Stimulated activated naive B cell treated with anti-CD40 and anti-IgM and Interleukin-4, amounts not matched to agents 10 μg/mL and 1 μg/mL and 100 μg/mL, for 72 hours (primary cell): ENCODE data around the gene EGFR.

ENCODE experiments used
- ATAC-seq, 2 donors: fragments of 150-1000 bp; cut with Tn5 transposase; replicated peaks; 2 replicates each; pipeline ENCODE4 v1.10.0; 2021; ENCODE audit warnings: moderate library complexity in 1 of 2
- DNase-seq: peaks from one replicate; pipeline ENCODE4 v3.0.0; 2021
- H3K27ac Mint-ChIP-seq: one replicate; pipeline ENCODE4 v1.8.0; 2022; ENCODE audit warnings: mild to moderate bottlenecking, mixed read lengths
- H3K27me3 Mint-ChIP-seq, 2 donors: one replicate each; pipeline ENCODE4 v1.8.0; 2022; ENCODE audit warnings: mixed read lengths in 2 of 2
- H3K36me3 Mint-ChIP-seq, 2 donors: one replicate each; pipeline ENCODE4 v1.8.0; 2022; ENCODE audit warnings: mixed read lengths in 2 of 2, mild to moderate bottlenecking in 1 of 2
- H3K4me1 Mint-ChIP-seq, 2 donors: one replicate each; pipeline ENCODE4 v1.8.0; 2022; ENCODE audit warnings: mixed read lengths in 2 of 2, mild to moderate bottlenecking in 1 of 2
- H3K4me3 Mint-ChIP-seq, 2 donors: one replicate each; pipeline ENCODE4 v1.8.0; 2022; ENCODE audit warnings: mild to moderate bottlenecking in 2 of 2, mixed read lengths in 2 of 2, moderate library complexity in 1 of 2
- H3K9me3 Mint-ChIP-seq, 2 donors: one replicate each; pipeline ENCODE4 v1.8.0; 2022; ENCODE audit warnings: mixed read lengths in 2 of 2, mild to moderate bottlenecking in 1 of 2

EGFR gene

DNA sequence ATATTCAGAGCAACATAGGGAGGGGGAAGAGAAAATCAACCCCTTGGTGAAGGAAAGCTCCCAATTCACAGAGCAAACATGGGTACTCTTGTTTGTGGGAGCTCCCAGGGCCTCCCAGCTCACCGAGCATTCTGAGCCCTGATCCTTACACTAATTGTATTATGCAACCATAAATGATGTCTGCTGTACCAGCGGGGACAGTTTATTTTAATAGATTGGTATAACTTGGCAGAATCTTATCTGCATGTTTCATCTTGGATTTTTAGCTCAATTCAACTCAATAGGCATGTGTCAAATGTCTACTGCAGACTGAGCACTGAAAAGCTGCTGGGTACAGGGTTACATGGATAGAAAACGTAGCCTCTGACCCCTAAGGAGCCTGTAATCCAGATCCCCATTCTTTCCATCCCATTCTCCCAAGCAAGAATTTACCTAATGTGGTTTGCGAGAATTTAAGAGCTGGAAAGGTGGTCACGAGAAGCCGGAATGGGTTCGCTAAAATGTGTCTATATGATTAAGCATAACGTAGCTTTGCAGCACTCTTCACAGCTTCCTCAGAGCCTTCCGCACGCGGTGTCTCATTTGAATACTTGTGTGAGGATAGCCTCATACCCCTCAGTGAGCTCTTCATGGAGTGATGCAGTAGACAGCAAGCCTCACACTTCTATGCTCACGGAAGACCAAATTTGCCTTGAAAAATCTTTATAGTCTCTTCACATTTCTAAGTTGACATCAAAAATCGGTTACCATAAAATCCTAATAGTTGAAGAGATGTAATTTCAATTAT lies 18.3 kb downstream of the EGFR start:
- peaks cover 0 to 13% of the 10 kb centered on the region in 2 donors for H3K27me3 Mint-ChIP-seq
- DNase-seq (no peak), ATAC-seq (no peak)
- no peak overlapping the region for H3K27ac Mint-ChIP-seq
- H3K36me3 Mint-ChIP-seq: no peaks in the 10 kb centered on the region
- H3K4me1 Mint-ChIP-seq: no peaks in the 10 kb centered on the region
- H3K9me3 Mint-ChIP-seq: no peaks in the 10 kb centered on the region
- no peak overlapping the region for H3K4me3 Mint-ChIP-seq

DNA sequence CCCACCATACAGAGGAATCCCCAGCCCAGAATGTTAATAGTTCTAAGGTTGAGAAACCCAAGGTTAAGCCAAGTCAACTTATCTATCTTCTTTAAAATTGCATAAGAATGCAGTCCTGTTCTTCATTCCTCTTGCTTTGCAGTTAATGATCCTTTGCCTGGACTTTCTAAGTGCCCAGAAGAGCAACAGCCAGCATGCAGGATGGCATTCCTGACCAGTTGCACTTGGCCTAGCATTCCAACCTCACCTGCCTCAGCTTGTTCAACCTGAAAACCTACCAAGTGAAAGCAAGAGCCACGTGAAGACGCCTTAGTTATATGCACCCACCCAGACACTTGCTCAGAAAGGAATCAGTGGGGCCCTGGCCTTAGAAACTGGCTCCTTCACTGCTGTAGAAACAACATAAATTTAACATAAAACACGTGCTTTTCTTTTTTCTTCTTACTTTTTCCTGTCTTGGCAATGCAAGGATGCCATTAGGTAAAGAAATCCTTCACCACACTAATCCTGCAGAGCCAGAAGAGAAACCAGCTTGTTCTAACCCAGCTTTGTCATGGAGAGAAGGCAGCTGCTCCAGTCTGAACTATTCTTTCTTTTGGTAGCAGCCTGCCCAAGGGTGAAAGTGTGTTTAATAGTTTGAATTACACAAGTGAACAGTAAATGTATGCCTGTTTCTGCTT lies 25.0 kb downstream of the EGFR start:
- Mint-ChIP-seq H3K36me3 (no peaks in the 10 kb centered on the region), H3K27ac (no peak overlapping the region), H3K4me3 (no peak overlapping the region), H3K9me3 (no peaks in the 10 kb centered on the region), H3K27me3 (peaks cover 0 to 4% of the 10 kb centered on the region in 2 donors), H3K4me1 (no peaks in the 10 kb centered on the region)
- ATAC-seq: no peak
- no peak for DNase-seq

DNA sequence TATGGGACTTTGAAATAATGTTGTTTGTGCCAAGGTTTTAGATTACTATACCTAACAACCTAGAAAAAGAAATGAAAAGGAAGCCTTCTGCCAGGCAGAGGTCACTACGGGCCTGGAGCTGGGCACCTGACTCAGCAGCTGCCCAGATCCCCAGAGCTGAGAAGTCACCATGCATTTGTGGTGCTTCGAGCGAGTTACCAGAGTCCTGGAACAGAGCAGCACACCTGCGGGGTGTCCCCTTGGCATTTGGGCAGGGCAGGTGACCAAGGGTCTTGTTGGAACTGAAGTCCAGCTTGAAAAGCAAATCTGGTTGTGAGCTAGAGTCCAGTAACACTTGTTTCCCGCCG lies 25.5 kb downstream of the EGFR start:
- ATAC-seq (no peak), DNase-seq (no peak)
- H3K36me3 Mint-ChIP-seq: no peaks in the 10 kb centered on the region
- no peaks in the 10 kb centered on the region for H3K9me3 Mint-ChIP-seq
- H3K4me3 Mint-ChIP-seq: no peak overlapping the region
- H3K27ac Mint-ChIP-seq: no peak overlapping the region
- no peaks in the 10 kb centered on the region for H3K4me1 Mint-ChIP-seq
- no peaks in the 10 kb centered on the region for H3K27me3 Mint-ChIP-seq

DNA sequence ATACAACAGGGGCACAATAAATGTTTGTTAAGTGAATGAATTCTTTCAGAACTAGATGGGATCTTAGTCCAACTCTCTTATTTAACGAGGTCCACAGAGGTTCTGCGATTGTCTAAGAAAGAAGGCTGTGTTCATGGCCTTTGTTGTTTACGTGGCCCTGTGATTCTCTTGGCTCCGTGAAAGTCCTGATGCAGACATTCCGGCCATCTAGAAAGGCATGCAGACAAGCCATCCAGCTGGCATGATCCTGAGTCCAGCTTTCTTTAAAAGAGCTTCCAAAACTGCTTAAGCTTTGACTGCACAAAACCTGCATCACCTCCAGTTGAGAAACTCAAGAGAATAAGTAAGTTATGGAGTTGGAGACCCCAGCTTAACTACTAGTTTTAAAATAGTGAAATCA lies 26.0 kb downstream of the EGFR start:
- ATAC-seq: no peak
- Mint-ChIP-seq H3K27ac (no peak overlapping the region), H3K4me3 (no peak overlapping the region), H3K9me3 (no peaks in the 10 kb centered on the region), H3K36me3 (no peaks in the 10 kb centered on the region), H3K27me3 (no peaks in the 10 kb centered on the region), H3K4me1 (no peaks in the 10 kb centered on the region)
- no peak for DNase-seq

DNA sequence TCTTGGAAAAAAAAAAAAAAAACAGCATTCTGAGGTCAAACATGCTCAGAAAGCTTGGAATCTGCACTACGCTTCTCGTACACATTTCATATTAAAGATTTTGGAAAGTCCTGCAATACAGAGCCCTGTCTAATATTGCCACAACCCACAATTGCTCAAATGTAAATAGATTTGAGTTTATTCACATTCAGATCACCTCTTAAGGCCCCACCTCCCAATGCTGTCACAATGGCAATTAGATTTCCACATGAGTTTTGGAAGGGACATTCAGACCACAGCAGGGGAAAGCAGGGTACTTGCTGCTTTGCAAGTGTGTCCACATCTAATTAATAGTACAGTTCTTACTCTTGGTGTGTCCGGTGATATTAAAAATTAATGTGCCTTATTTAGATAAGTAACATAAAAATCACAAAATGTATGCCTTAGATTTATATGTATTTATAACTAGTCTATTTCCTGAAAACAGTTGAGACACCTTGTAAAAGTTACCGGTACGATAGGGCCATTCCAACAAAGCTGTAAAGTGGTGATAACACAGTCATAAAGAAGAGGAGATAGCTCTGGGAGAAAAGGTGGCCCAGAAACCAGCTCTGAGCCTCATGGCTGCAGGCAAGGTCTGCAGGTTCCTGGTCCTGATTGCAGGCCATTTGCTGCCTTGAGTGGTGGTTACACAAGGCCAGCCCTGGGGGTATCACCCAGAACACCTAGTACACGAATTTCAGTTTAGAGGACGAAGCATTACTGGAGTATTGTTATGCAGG lies 27.9 kb downstream of the EGFR start:
- Mint-ChIP-seq H3K4me3 (no peak overlapping the region), H3K36me3 (no peaks in the 10 kb centered on the region), H3K27me3 (no peaks in the 10 kb centered on the region), H3K4me1 (no peaks in the 10 kb centered on the region), H3K9me3 (no peaks in the 10 kb centered on the region), H3K27ac (no peak overlapping the region)
- no peak for ATAC-seq
- no peak for DNase-seq

DNA sequence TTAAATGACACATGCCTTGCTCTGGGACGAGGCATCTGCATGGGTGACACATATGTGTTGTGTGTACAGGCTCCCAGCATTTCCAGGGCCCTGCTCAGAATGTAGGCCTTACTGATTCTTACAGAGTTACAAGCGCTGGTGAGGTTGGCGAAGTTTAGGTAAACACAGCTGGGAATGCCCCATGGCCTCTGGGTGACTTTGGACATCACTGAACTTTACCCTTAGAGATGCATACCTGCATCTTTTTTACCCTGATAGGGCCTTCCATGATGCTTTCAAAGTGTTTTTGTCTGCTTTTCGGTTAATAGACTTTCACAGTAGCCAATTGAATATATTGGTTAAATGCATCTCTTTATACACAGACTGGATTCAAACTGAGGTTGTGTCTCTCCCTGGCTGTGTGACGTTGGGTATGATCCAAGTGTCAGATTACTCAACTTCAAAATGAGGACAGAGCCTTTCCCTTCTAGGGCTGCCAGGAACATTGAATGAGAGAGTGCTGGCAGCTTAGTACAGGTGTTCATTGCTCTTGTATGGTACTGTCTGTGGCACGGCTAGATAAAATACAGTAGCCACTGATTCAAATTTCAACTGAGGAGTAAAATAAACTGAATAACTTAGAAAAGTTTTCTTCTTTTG lies 29.5 kb downstream of the EGFR start:
- no peaks in the 10 kb centered on the region for H3K27me3 Mint-ChIP-seq
- no peak overlapping the region for H3K27ac Mint-ChIP-seq
- DNase-seq: no peak
- no peaks in the 10 kb centered on the region for H3K36me3 Mint-ChIP-seq
- no peaks in the 10 kb centered on the region for H3K9me3 Mint-ChIP-seq
- H3K4me1 Mint-ChIP-seq: no peaks in the 10 kb centered on the region
- no peak overlapping the region for H3K4me3 Mint-ChIP-seq
- no peak for ATAC-seq

DNA sequence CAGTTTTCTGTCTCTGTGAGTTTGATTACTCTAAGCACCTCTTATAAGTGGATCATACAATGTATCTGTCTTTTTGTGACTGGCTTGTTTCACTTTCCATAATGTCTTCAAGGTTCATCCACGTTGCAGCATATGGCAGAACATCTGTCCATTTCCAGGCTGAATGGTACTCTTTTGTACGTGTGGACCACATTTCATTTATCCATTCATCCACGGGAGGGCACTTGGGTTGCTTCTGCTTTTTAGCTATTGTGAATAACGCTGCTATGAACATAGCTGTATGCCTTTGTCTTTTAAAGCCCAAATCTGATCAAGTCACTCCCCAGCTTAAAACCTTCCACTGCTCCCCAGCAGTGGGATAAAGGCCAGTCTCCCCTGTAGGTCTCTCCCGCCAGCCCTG lies 31.5 kb downstream of the EGFR start:
- Mint-ChIP-seq H3K27me3 (peaks cover 5 to 6% of the 10 kb centered on the region in 2 donors), H3K4me1 (no peaks in the 10 kb centered on the region), H3K27ac (no peak overlapping the region), H3K9me3 (peaks cover 0 to 3% of the 10 kb centered on the region in 2 donors), H3K36me3 (no peaks in the 10 kb centered on the region), H3K4me3 (no peak overlapping the region)
- ATAC-seq (no peak), DNase-seq (no peak)

DNA sequence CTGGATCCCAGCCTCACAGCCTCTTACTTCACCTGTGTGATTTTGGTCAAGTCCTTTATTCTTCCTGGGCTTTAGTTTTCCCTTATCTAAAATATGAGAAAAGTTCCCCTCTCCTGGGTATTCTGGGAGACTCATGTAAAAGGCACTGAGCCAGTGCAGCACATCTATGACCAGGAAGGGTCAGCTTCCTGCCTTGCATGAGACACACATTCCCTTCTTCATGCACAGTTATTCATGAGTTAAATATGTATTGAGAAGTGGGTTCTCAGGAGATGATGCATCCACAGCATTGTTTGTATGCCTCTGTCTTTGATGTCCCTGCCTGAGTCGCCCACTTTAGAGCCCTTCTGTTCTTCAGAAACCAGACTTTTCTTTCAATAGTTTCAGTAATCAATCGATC lies 33.3 kb downstream of the EGFR start:
- no peak for ATAC-seq
- Mint-ChIP-seq H3K4me3 (no peak overlapping the region), H3K27ac (no peak overlapping the region), H3K36me3 (no peaks in the 10 kb centered on the region), H3K27me3 (peaks cover 6 to 15% of the 10 kb centered on the region in 2 donors), H3K9me3 (peaks cover 0 to 5% of the 10 kb centered on the region in 2 donors), H3K4me1 (no peaks in the 10 kb centered on the region)
- DNase-seq: no peak

DNA sequence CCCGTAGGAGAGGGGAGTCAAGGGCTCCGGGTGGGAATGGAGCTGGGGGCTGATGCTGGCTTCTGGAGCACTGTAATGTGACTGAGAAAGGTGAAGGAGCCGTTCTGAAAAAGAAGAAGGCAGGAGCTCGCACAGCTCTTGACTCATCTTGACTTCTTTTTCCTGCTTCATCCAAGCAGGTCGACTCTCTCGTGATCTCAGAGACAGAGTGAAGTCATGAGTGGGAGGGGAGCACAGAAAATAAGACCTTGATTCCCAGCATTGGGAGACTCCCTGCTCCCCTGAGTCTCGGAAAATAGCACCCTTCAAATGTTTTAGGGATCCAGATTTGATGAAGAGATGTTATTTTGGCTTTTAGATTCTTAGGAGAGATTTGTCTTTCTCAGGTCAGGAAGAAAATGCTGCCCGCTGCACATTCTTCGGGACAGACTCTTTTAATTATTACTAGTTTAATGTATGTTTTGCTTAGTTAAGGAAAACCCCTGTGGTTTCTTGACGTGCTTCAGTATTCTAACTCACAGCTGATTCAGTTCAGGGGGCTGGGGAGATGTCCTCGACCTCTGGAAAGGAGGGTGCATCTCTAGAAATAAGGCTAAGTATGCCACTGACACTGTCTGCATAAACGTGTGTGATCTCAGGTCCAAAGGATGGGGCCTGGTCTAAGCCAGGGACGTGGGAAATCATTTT lies 34.1 kb downstream of the EGFR start:
- no peak overlapping the region for H3K27ac Mint-ChIP-seq
- DNase-seq (no peak), ATAC-seq (no peak)
- no peaks in the 10 kb centered on the region for H3K4me1 Mint-ChIP-seq
- peaks cover 0 to 5% of the 10 kb centered on the region in 2 donors for H3K9me3 Mint-ChIP-seq
- no peaks in the 10 kb centered on the region for H3K36me3 Mint-ChIP-seq
- H3K27me3 Mint-ChIP-seq: peaks cover 6 to 15% of the 10 kb centered on the region in 2 donors
- no peak overlapping the region for H3K4me3 Mint-ChIP-seq

DNA sequence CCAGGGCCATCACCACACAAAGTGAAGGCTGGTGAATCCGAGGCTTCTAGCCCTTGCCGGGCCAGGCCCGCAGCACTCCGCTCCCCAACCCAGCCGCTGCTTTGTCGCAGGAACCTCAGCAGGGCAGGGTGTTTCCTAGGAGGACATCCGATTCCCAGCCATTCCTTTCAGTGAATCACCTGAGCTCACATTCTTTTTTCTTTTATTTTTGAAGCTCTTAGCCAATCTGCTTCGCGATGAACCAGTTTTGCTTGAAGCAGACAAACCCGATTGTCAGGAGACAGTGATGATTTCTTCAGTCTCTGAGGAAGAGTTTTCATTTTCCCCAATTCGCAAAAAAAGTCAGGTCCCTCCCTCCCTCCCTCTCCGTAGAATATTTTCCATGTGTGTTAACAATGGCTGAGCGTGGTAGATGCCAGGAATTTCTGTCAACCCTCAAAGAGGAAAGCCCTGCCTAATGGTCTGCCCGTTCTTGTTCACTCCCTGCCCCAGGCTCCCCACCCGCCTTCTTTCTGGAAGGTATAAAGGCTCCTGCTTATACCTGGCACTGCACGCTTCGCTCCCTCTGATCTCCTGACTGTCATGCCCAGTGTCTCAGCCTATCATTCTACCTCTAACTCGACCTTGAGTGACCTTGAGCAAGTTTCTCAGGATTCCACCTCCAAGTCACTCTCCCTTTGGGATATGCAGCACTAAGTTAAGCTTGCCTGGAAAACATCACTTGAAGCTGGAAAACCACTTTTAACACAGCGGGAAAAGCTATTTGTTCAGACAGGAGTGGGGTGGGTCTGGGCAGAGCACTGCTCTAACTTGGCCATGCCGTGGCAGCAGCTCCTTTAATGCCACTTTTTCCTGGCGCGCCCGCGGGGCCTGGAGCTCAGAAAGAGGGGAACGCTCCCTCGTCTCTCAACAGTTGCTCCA lies 35.1 kb downstream of the EGFR start:
- Mint-ChIP-seq H3K36me3 (no peaks in the 10 kb centered on the region), H3K27ac (no peak overlapping the region), H3K9me3 (peaks cover 0 to 5% of the 10 kb centered on the region in 2 donors), H3K4me3 (no peak overlapping the region), H3K4me1 (no peaks in the 10 kb centered on the region), H3K27me3 (peaks cover 6 to 15% of the 10 kb centered on the region in 2 donors)
- no peak for ATAC-seq
- DNase-seq: no peak

DNA sequence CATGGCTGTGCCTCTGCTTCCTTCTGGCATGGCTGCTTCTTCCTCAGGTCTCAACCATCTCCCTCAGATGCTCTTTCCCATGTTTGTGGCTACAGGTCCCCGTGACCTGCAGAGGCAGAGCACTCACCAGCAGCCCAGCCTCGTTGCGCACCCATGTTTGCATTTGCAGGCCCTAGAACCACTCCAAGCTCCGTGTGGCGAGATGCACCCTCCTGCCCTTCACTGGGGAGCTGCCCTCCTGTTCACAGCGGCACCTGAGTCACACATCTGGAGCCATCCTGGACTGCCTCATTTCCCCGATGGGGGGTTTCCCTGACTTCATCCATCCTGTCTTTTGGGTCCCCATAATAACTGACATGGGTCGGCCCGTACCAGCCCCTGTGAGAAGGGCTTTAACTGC lies 35.9 kb downstream of the EGFR start:
- Mint-ChIP-seq H3K4me3 (no peak overlapping the region), H3K27me3 (peaks cover 6 to 15% of the 10 kb centered on the region in 2 donors), H3K9me3 (peaks cover 0 to 5% of the 10 kb centered on the region in 2 donors), H3K4me1 (no peaks in the 10 kb centered on the region), H3K36me3 (no peaks in the 10 kb centered on the region), H3K27ac (no peak overlapping the region)
- DNase-seq (no peak), ATAC-seq (peak in 1 of 2 donors; percentile 31)

DNA sequence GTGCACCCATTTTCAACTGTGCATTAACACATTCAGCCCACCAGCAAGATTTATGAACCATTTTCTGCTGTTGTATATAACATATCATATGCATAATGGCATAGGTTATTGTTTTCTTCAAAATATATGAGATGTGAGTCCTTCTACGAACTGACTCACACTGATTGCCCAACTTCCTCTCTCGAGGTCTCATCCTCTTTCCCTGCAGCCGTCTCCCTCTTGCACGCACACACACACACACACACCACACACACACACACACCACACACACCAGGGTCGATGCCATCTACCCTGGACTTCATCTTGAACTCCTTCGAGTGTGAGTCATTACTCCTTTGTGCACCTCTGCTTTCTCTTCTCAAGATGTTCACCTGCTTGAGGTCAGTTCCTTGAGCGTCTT lies 36.7 kb downstream of the EGFR start:
- Mint-ChIP-seq H3K27ac (no peak overlapping the region), H3K4me3 (no peak overlapping the region), H3K4me1 (no peaks in the 10 kb centered on the region), H3K9me3 (peaks cover 0 to 5% of the 10 kb centered on the region in 2 donors), H3K27me3 (peaks cover 8 to 15% of the 10 kb centered on the region in 2 donors), H3K36me3 (no peaks in the 10 kb centered on the region)
- ATAC-seq: no peak
- DNase-seq: no peak

DNA sequence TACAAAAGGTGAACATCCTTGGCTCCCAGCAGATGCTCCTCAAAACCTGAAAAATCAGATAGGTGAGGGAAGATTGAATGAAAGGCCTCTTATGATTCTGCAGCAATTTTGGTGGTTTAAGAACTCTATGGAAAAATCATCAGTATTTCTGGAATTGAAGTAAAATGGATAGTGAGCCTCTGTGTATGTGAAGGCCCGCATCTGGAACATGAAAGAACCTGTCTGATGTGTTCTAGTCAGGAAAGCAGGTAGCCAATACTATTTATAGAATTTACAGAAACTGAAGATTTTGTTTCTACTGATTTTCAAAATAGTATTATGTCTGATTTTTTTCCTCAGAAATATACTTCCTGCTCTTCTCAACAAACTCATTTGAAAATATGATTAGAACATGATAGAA lies 37.3 kb downstream of the EGFR start:
- no peak overlapping the region for H3K27ac Mint-ChIP-seq
- ATAC-seq (no peak), DNase-seq (no peak)
- no peak overlapping the region for H3K4me3 Mint-ChIP-seq
- H3K27me3 Mint-ChIP-seq: peaks cover 12 to 15% of the 10 kb centered on the region in 2 donors
- H3K9me3 Mint-ChIP-seq: peaks cover 0 to 5% of the 10 kb centered on the region in 2 donors
- H3K36me3 Mint-ChIP-seq: no peaks in the 10 kb centered on the region
- no peaks in the 10 kb centered on the region for H3K4me1 Mint-ChIP-seq
